ENCODE data around the gene ANAPC7. TPM values are rescaled to one million over a fixed set of nuclear protein-coding genes. Genes with fewer than 3 reads are reported as not detected.

ANAPC7 gene
- polyA plus RNA-seq, 1 donor (not counting 4 experiments of a cell fraction or from before 2014, with no cell fraction given) = 68.2 TPM

DNA sequence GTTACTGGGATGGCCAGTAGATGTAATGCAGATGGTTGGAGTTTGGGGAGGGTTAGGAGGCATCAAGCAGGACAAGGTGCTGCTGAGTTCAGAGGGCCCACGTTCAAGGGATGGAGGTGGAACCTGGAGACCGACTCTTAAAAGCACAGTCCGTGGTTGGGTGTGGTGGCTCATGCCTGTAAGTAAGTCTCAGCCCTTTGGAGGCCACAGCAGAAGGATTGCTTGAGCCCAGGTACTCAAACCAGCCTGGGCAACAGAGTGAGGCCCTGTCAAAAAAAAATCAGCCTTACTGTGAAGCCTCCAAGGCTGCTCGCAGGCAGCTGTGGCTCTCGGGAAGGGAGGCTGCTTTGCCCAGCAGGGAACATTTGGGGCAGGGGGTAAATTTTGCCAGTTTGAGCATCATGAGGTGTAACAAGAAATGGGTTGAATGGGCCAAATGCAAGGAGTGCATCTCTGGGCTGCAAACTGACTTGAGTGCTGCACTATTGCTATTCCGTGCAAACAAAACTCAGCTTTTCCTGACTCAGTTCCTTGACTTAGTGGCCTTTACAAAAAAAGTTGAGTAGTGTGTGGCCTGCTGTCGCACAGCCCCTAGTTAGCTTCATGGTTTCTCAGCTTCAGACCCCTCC is 55.0 kb downstream of the ANAPC7 start:
- TF ChIP-seq, protein P1, sequence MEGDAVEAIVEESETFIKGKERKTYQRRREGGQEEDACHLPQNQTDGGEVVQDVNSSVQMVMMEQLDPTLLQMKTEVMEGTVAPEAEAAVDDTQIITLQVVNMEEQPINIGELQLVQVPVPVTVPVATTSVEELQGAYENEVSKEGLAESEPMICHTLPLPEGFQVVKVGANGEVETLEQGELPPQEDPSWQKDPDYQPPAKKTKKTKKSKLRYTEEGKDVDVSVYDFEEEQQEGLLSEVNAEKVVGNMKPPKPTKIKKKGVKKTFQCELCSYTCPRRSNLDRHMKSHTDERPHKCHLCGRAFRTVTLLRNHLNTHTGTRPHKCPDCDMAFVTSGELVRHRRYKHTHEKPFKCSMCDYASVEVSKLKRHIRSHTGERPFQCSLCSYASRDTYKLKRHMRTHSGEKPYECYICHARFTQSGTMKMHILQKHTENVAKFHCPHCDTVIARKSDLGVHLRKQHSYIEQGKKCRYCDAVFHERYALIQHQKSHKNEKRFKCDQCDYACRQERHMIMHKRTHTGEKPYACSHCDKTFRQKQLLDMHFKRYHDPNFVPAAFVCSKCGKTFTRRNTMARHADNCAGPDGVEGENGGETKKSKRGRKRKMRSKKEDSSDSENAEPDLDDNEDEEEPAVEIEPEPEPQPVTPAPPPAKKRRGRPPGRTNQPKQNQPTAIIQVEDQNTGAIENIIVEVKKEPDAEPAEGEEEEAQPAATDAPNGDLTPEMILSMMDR (optimal IDR thresholded peaks at IDR 0.05 in 1 of 3, IDR thresholded peaks at IDR 0.05 in 1 of 3, conservative IDR thresholded peaks at IDR 0.05 in 1 of 3; ENCODE audit: extremely low read depth in 1 of 3, insufficient read depth in 2 of 3, low read length in 3 of 3) = no peak
- TF ChIP-seq EZH2 (IDR thresholded peaks at IDR 0.05; ENCODE audit: low read length) = no peak
- Histone ChIP-seq H3K36me3 (ENCODE audit: control insufficient read depth in 2 of 2, extremely low read depth in 1 of 2, insufficient read depth in 2 of 2, low read length in 2 of 2) (peaks cover 54 to 64% of the 10 kb centered on the region in 2 experiments), H3K9ac (ENCODE audit: control insufficient read depth, extremely low read depth, insufficient read depth, low read length) (no peak overlapping the region), H3K4me3 (ENCODE audit: control insufficient read depth in 2 of 3, extremely low read depth in 1 of 3, insufficient read depth in 2 of 3, low read depth in 1 of 3, low read length in 3 of 3) (no peak overlapping the region), H3K79me2 (ENCODE audit: control insufficient read depth, insufficient read depth, low read length) (peaks cover 6% of the 10 kb centered on the region), H3K4me1 (ENCODE audit: control insufficient read depth, extremely low read depth, insufficient read depth, low read length) (peaks cover 24% of the 10 kb centered on the region), H3K27me3 (ENCODE audit: control insufficient read depth, extremely low read depth, insufficient read depth, low read length) (no peaks in the 10 kb centered on the region), H2AFZ (ENCODE audit: control insufficient read depth, low read length) (no peak overlapping the region), H4K20me1 (ENCODE audit: control insufficient read depth, extremely low read depth, insufficient read depth, low read length) (no peaks in the 10 kb centered on the region), H3K9me1 (ENCODE audit: control insufficient read depth, extremely low read depth, insufficient read depth, low read length) (no peaks in the 10 kb centered on the region), H3K4me2 (ENCODE audit: control insufficient read depth, extremely low read depth, insufficient read depth, low read depth, low read length) (no peak overlapping the region), H3K27ac (ENCODE audit: control insufficient read depth, insufficient read depth, low read length) (no peak overlapping the region), H3K9me3 (ENCODE audit: control insufficient read depth, low read depth, low read length) (no peaks in the 10 kb centered on the region)
- DNase-seq (ENCODE audit: low read depth, low spot score) = no peak
- dilution Hi-C loops (cut with MboI; ENCODE audit: extremely low pct_ligation_motif_present, low sequenced_read_pairs) = no loop called here
- no peak for FAIRE-seq

DNA sequence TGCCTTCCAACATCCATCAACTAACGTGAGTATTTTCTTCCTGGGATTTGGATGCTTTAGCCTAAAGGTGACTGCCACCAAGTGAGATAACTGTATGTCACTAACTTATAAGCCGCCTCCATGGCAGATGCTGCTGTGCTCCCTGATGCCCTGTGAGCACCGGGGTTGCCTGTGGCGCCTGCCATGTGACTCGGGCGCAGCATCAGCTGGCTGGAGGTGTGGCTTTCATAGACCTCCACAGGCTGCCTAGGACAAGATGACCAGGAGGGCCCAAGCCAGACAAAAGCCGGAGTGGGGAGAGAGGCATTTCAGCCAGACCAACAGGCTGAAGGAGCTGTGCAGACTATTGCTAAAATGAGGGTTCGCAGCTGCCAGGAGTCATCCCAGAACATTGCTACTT is 55.7 kb downstream of the ANAPC7 start:
- H3K9me3 ChIP-seq (ENCODE audit: control insufficient read depth, low read depth, low read length) = no peaks in the 10 kb centered on the region
- H4K20me1 ChIP-seq (ENCODE audit: control insufficient read depth, extremely low read depth, insufficient read depth, low read length) = no peaks in the 10 kb centered on the region
- H3K4me1 ChIP-seq (ENCODE audit: control insufficient read depth, extremely low read depth, insufficient read depth, low read length) = peaks cover 24% of the 10 kb centered on the region
- no peak for DNase-seq (ENCODE audit: low read depth, low spot score)
- peaks cover 59 to 69% of the 10 kb centered on the region in 2 experiments for H3K36me3 ChIP-seq (ENCODE audit: control insufficient read depth in 2 of 2, extremely low read depth in 1 of 2, insufficient read depth in 2 of 2, low read length in 2 of 2)
- no peak overlapping the region for H2AFZ ChIP-seq (ENCODE audit: control insufficient read depth, low read length)
- dilution Hi-C loops (cut with MboI; ENCODE audit: extremely low pct_ligation_motif_present, low sequenced_read_pairs) = no loop called here
- no peaks in the 10 kb centered on the region for H3K27me3 ChIP-seq (ENCODE audit: control insufficient read depth, extremely low read depth, insufficient read depth, low read length)
- no peak for FAIRE-seq
- no peak overlapping the region for H3K27ac ChIP-seq (ENCODE audit: control insufficient read depth, insufficient read depth, low read length)
- no peak overlapping the region for H3K9ac ChIP-seq (ENCODE audit: control insufficient read depth, extremely low read depth, insufficient read depth, low read length)
- H3K4me2 ChIP-seq (ENCODE audit: control insufficient read depth, extremely low read depth, insufficient read depth, low read depth, low read length) = no peak overlapping the region
- peaks cover 6% of the 10 kb centered on the region for H3K79me2 ChIP-seq (ENCODE audit: control insufficient read depth, insufficient read depth, low read length)
- TF ChIP-seq EZH2 (IDR thresholded peaks at IDR 0.05; ENCODE audit: low read length) = no peak
- TF ChIP-seq, protein P1 (optimal IDR thresholded peaks at IDR 0.05 in 1 of 3, IDR thresholded peaks at IDR 0.05 in 1 of 3, conservative IDR thresholded peaks at IDR 0.05 in 1 of 3; ENCODE audit: extremely low read depth in 1 of 3, insufficient read depth in 2 of 3, low read length in 3 of 3) = no peak
- no peaks in the 10 kb centered on the region for H3K9me1 ChIP-seq (ENCODE audit: control insufficient read depth, extremely low read depth, insufficient read depth, low read length)
- no peak overlapping the region for H3K4me3 ChIP-seq (ENCODE audit: control insufficient read depth in 2 of 3, extremely low read depth in 1 of 3, insufficient read depth in 2 of 3, low read depth in 1 of 3, low read length in 3 of 3)
